K562 (cell line): Measurements from ENCODE around the gene CT45A5. TPM values are rescaled to one million over a fixed set of nuclear protein-coding genes. Genes with fewer than 3 reads are reported as not detected.

Experiments used
- ATAC-seq: fragments of 200-7000 bp; cut with Tn5 transposase; 3 replicates; pipeline ENCODE4 v1.9.1; 2020; ENCODE audit warnings: moderate library complexity
- BruUV-seq: library from RNA; stranded (reverse); fragments of 400-500 nt; replicated peaks from 2 replicates; lab custom pipeline; 2021; lab: Mats Ljungman, UMichigan
- CTCF ChIA-PET: fragments of 300-600 bp; formaldehyde crosslinking; extraction: SDS; loops from one replicate; lab custom pipeline; 2021; ENCODE audit warnings: low intra/inter-chr PET ratio; lab: Yijun Ruan, JAX
- POLR2A ChIA-PET: fragments of 300-600, 350-650 bp; sonication (Branson Sonifier 250); formaldehyde crosslinking; extraction: SDS; loops from one replicate; lab custom pipeline; 2021; ENCODE audit warnings: antibody characterized with exemption, inconsistent platforms; lab: Yijun Ruan, JAX
- DNase-seq, 4 experiments: peaks; one replicate each; pipeline versions ENCODE4 v3.0.0 to v3.0.0-alpha.2; 2011 to 2018; ENCODE audit warnings: low spot score in 3 of 4, mixed read lengths in 3 of 4; ENCODE audit errors: extremely low read depth in 1 of 4
- FAIRE-seq: peaks from 2 replicates; lab custom pipeline; 2011; peaks lifted over from hg19 to GRCh38; lab: Jason Lieb, UNC
- H2AFZ ChIP-seq: 2 replicates; pipeline ENCODE4 v1.6.0; 2011; ENCODE audit warnings: low read depth, low read length, control low read depth, inconsistent platforms
- H3K27ac ChIP-seq: fragments of 200-600 bp; 3 replicates; pipeline ENCODE4 v1.8.0; 2011; ENCODE audit warnings: low read depth, mild to moderate bottlenecking, control low read depth, inconsistent platforms, low read length, moderate library complexity, mixed read lengths; ENCODE audit errors: extremely low read depth
- H3K27me3 ChIP-seq, 2 experiments: fragments of 300-600 bp in 1 of 2; 2 replicates in 1 of 2; 3 replicates in 1 of 2; pipeline versions ENCODE4 v1.6.0 to v1.8.0; 2011; ENCODE audit warnings: inconsistent platforms in 2 of 2, low read length in 2 of 2, mild to moderate bottlenecking in 1 of 2, mixed read lengths in 1 of 2, moderate library complexity in 1 of 2; ENCODE audit not compliant: control insufficient read depth in 2 of 2, insufficient read depth in 2 of 2
- H3K36me3 ChIP-seq: fragments of 300-600 bp; 3 replicates; pipeline ENCODE4 v1.8.0; 2011; ENCODE audit warnings: mild to moderate bottlenecking, low read length, inconsistent platforms; ENCODE audit not compliant: control insufficient read depth, insufficient read depth
- H3K4me1 ChIP-seq, 2 experiments: fragments of 200-600 bp in 1 of 2; replicated peaks in 1 of 2; 2 replicates in 1 of 2; 3 replicates in 1 of 2; pipeline versions ENCODE4 v1.5.1 to v1.8.0; 2011; ENCODE audit warnings: inconsistent platforms in 2 of 2, low read length in 2 of 2, mild to moderate bottlenecking in 1 of 2, mixed read lengths in 1 of 2, moderate library complexity in 1 of 2; ENCODE audit not compliant: control insufficient read depth in 2 of 2, insufficient read depth in 2 of 2
- H3K4me2 ChIP-seq: 2 replicates; pipeline ENCODE4 v1.6.1; 2011; ENCODE audit warnings: low read length, control low read depth, inconsistent platforms, mixed read lengths; ENCODE audit not compliant: insufficient read depth
- H3K4me3 ChIP-seq: fragments of 200-600 bp; sonication (generic), shearing (Covaris generic); 2 replicates; pipeline ENCODE4 v1.5.1; 2016; ENCODE audit warnings: control low read depth, inconsistent platforms
- H3K79me2 ChIP-seq: fragments of 200-600 bp; 3 replicates; pipeline ENCODE4 v1.8.0; 2011; ENCODE audit warnings: low read length, inconsistent platforms; ENCODE audit not compliant: control insufficient read depth, insufficient read depth
- H3K9ac ChIP-seq, 2 experiments: 2 replicates each; pipeline versions ENCODE4 v1.6.0 to v1.6.1; 2011; ENCODE audit warnings: low read depth in 2 of 2, low read length in 2 of 2, control low read depth in 1 of 2, inconsistent platforms in 1 of 2, mild to moderate bottlenecking in 1 of 2, mixed read lengths in 1 of 2; ENCODE audit not compliant: insufficient read depth in 1 of 2
- H3K9me1 ChIP-seq: one replicate; pipeline ENCODE4 v1.6.0; 2011; ENCODE audit warnings: inconsistent platforms, mild to moderate bottlenecking, low read length, moderate library complexity; ENCODE audit not compliant: control insufficient read depth, insufficient read depth
- H3K9me3 ChIP-seq: replicated peaks from 2 replicates; pipeline ENCODE4 v1.5.1; 2011; ENCODE audit warnings: low read depth, low read length, inconsistent platforms; ENCODE audit not compliant: control insufficient read depth, insufficient read depth
- H4K20me1 ChIP-seq: replicated peaks from 2 replicates; pipeline ENCODE4 v1.6.1; 2011; ENCODE audit warnings: low read length, inconsistent platforms, mixed read lengths; ENCODE audit not compliant: control insufficient read depth, insufficient read depth
- BMI1 ChIP-seq: fragments of 150-350 bp; IDR thresholded peaks from 2 replicates; pipeline ENCODE4 v1.6.1; 2014; ENCODE audit warnings: low read length
- CHD4 ChIP-seq: fragments of 200-600 bp; sonication (generic); IDR thresholded peaks from 3 replicates; pipeline ENCODE4 v1.6.1; 2012; ENCODE audit warnings: low read depth, mild to moderate bottlenecking, mixed read lengths, low read length, inconsistent platforms; ENCODE audit not compliant: insufficient read depth, insufficient replicate concordance, poor library complexity, severe bottlenecking
- CREB1 ChIP-seq, 2 experiments: sonication (generic) in 1 of 2; formaldehyde crosslinking in 1 of 2; IDR thresholded peaks; 2 replicates each; pipeline versions ENCODE4 v1.6.1 to v1.8.0; 2012 to 2022; ENCODE audit warnings: inconsistent platforms in 1 of 2, mild to moderate bottlenecking in 1 of 2, missing genetic modification reagents in 1 of 2, moderate library complexity in 1 of 2
- CTCF ChIP-seq, 3 experiments: IDR thresholded peaks in 2 of 3; conservative IDR thresholded peaks in 1 of 3; 2 replicates each; pipeline ENCODE4 v1.5.1; 2011 to 2012; ENCODE audit warnings: low read length in 3 of 3, mild to moderate bottlenecking in 3 of 3, control low read depth in 2 of 3, improper control_type of control experiment in 1 of 3, inconsistent platforms in 1 of 3, low read depth in 1 of 3, mixed read lengths in 1 of 3, moderate library complexity in 1 of 3; ENCODE audit not compliant: insufficient read depth in 2 of 3
- FOXJ3 ChIP-seq: sonication (generic); formaldehyde crosslinking; IDR thresholded peaks from 2 replicates; pipeline ENCODE4 v1.4.0; 2020; ENCODE audit warnings: mild to moderate bottlenecking, missing genetic modification reagents
- RAD21 ChIP-seq, 2 experiments: fragments of 250-450 bp in 1 of 2; fragments of 450-650 bp in 1 of 2; sonication (Bioruptor Pico) in 1 of 2; formaldehyde crosslinking in 1 of 2; IDR thresholded peaks in 1 of 2; conservative IDR thresholded peaks in 1 of 2; 2 replicates each; pipeline versions ENCODE4 v1.4.0 to v1.8.0; 2020 to 2022; ENCODE audit warnings: mild to moderate bottlenecking in 2 of 2, moderate library complexity in 1 of 2
- TAF15 ChIP-seq: fragments of 200-400 bp; formaldehyde crosslinking; IDR thresholded peaks from 2 replicates; pipeline ENCODE4 v1.6.1; 2017; ENCODE audit warnings: mild to moderate bottlenecking, low read depth, low read length, moderate library complexity
- TAL1 ChIP-seq: fragments of 450-650 bp; IDR thresholded peaks from 2 replicates; pipeline ENCODE4 v1.6.1; 2016; ENCODE audit warnings: mild to moderate bottlenecking
- TCF3 ChIP-seq: sonication (generic); formaldehyde crosslinking; IDR thresholded peaks from 2 replicates; pipeline ENCODE4 v1.4.0; 2020; ENCODE audit warnings: mild to moderate bottlenecking, missing genetic modification reagents
- ZKSCAN8 ChIP-seq: fragments of 200-800 bp; sonication (Bioruptor generic); IDR thresholded peaks from 2 replicates; pipeline ENCODE4 v1.6.1; 2016; ENCODE audit warnings: missing genetic modification characterization, missing compliant biosample characterization
- ZNF263 ChIP-seq: sonication (generic); formaldehyde crosslinking; IDR thresholded peaks from 2 replicates; pipeline ENCODE4 v1.8.0; 2022; ENCODE audit warnings: mild to moderate bottlenecking, missing genetic modification reagents, borderline replicate concordance
- WGBS: fragments of 100-300 bp; shearing (Covaris generic); methylation state at CpG from one replicate; pipeline ENCODE4 v1.1.6; 2016; ENCODE audit warnings: low coverage, mixed read lengths; ENCODE audit not compliant: insufficient coverage; ENCODE audit errors: missing lambda C conversion rate; 5-methylcytosine and 5-hydroxymethylcytosine counted together
- in situ Hi-C: fragments of 300-500 bp; cut with MboI; formaldehyde crosslinking; loops from 4 replicates; pipeline ENCODE4 v1.15.0; 2018; ENCODE audit warnings: inconsistent platforms, mixed read lengths
- intact Hi-C: fragments of 100-400 bp; cut with micrococcal nuclease; formaldehyde crosslinking; loops from 2 replicates; pipeline ENCODE4 v1.14.2; 2022
- polyA plus RNA-seq, 8 experiments: library from polyadenylated mRNA; depleted of rRNA in 4 of 8; stranded (reverse) in 5 of 8; unstranded in 3 of 8; fragments of >200 nt; fragmentation: Nextera tagmentation in 2 of 8; fragmentation: Illumina TruSeq in 1 of 8; extraction: Ambion mirVana in 2 of 8; extraction: Trizol in 1 of 8; gene quantifications; 2 replicates each; pipeline versions ENCODE4 v1.2.1 to v1.2.3, GENCODE V29; 2011 to 2014; ENCODE audit warnings: inconsistent platforms in 1 of 8, missing spikeins in 1 of 8
- total RNA-seq, 7 experiments: library from RNA; depleted of rRNA in 6 of 7; stranded (reverse); fragments of >200 nt in 6 of 7; fragmentation: Illumina TruSeq in 2 of 7; extraction: Trizol in 2 of 7; gene quantifications; 2 replicates each; pipeline versions ENCODE4 v1.2.1 to v1.2.3, GENCODE V29; 2011 to 2021; ENCODE audit warnings: low replicate concordance in 1 of 7
- TF ChIP-seq, protein P1 (sequence below): fragments of 450-650 bp; formaldehyde crosslinking; IDR thresholded peaks from 2 replicates; pipeline ENCODE4 v1.4.0; 2020; ENCODE audit warnings: mild to moderate bottlenecking, moderate library complexity

The CT45A5 gene
- total and polyA plus RNA-seq, 9 of the 15 experiments (the other 6 are each of a cell fraction or from before 2014, with no cell fraction given) = 3.9 to 9.4 (median 5.2) TPM

- TF ChIP-seq, protein P1, sequence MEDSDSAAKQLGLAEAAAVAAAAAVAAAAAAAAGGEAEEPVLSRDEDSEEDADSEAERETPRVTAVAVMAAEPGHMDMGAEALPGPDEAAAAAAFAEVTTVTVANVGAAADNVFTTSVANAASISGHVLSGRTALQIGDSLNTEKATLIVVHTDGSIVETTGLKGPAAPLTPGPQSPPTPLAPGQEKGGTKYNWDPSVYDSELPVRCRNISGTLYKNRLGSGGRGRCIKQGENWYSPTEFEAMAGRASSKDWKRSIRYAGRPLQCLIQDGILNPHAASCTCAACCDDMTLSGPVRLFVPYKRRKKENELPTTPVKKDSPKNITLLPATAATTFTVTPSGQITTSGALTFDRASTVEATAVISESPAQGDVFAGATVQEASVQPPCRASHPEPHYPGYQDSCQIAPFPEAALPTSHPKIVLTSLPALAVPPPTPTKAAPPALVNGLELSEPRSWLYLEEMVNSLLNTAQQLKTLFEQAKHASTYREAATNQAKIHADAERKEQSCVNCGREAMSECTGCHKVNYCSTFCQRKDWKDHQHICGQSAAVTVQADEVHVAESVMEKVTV (CRISPR knock-in tag) = peak; percentile 20; the same call in 1 of the 2 replicates
Measured at GRCh38 chrX:135740681-135741149, 44.6 kb downstream of the CT45A5 start (continued).

DNA sequence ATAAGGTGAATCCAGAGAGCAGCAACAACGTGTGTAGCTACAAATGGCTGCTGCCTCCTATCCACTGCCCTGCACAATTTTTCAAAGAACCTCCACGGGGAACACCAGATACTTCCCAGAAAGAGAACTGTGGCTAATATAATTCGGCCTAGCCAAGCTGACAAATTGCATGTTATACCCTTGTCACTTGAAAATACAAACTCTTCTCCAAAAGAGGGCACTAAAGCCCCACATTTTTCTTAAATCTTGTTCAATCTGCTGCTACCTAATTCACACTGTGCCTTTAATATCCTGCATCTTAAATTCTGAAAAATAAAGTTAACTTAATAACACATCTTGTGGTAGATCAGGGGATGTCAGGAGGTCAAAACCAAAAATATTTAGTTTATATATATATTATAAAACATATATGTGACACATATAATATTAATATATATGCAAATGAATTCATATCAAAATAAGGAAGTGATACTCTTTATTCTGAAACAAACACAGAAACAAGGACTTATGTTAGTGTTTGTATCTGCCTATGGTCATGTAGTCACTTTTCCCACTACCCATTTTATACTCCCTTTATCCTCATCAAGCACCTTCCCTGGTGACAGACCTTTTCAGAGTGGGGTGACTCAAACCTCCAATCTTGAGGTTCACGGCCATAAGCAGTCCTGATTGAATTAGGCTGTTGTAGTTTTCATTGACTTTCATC is 47.8 kb downstream of the CT45A5 start:
- no TSS peak for BruUV-seq
- Histone ChIP-seq H3K9me3 (no peaks in the 10 kb centered on the region), H3K4me3 (no peak overlapping the region), H3K27me3 (no peaks in the 10 kb centered on the region), H4K20me1 (no peaks in the 10 kb centered on the region), H3K4me2 (no peak overlapping the region), H3K9me1 (no peaks in the 10 kb centered on the region), H3K9ac (no peak overlapping the region), H3K79me2 (peaks cover 12% of the 10 kb centered on the region; the same call in 2 of the 3 replicates), H2AFZ (no peak overlapping the region), H3K4me1 (no peaks in the 10 kb centered on the region; a peak in 1 of 5 replicates), H3K36me3 (no peaks in the 10 kb centered on the region), H3K27ac (no peak overlapping the region)
- in situ Hi-C loops = loop anchor here (25.0 kb wide), 1 partner anchor 200 kb away; no protein-coding TSS in a partner anchor
- CTCF ChIA-PET = interaction anchor here (0.6 kb wide), 1 partner anchor 782 kb away, joined by 3 read pairs; no protein-coding TSS in a partner anchor
- FAIRE-seq (peak; percentile 37), ATAC-seq (no peak), DNase-seq (peak in 1 of 4 experiments; percentile 34)
- intact Hi-C loops = no loop called here
- WGBS = 5% methylated on average over 4 of the region's 4 CpGs
- POLR2A ChIA-PET = no interaction called here
- no peak for TF ChIP-seq ZKSCAN8 (CRISPR knock-in tag)
- TF ChIP-seq RAD21 (CRISPR knock-in tag; conservative IDR thresholded peaks at IDR 0.05 in 1 of 2, IDR thresholded peaks at IDR 0.05 in 1 of 2) = peak; percentile 22 to 46; a peak in 3 of 4 replicates
- TF ChIP-seq BMI1 = no peak
- TF ChIP-seq CTCF (IDR thresholded peaks at IDR 0.05 in 2 of 3, conservative IDR thresholded peaks at IDR 0.05 in 1 of 3; ENCODE audit: insufficient read depth in 2 of 3, low read depth in 1 of 3, low read length in 3 of 3) = peak; percentile 13 to 43 (median 33); a peak in 4 of 6 replicates
- TF ChIP-seq TCF3 = no peak
- no peak for TF ChIP-seq CHD4
- no peak for TF ChIP-seq FOXJ3 (CRISPR knock-in tag)
- TF ChIP-seq ZNF263 (CRISPR knock-in tag) = no peak
- no peak for TF ChIP-seq CREB1 (IDR thresholded peaks at IDR 0.05)
- TF ChIP-seq CREB1 (CRISPR knock-in tag; IDR thresholded peaks at IDR 0.05) = no peak
- no peak for TF ChIP-seq TAL1
- no peak for TF ChIP-seq TAF15
